Ascending aorta (tissue), 2 donors: Measurements from ENCODE around the gene DNAJC7. TPM values are rescaled to one million over a fixed set of nuclear protein-coding genes. Genes with fewer than 3 reads are reported as not detected.

Source experiments
- DNase-seq, 2 donors: peaks; one replicate each; pipeline ENCODE4 v3.0.0-alpha.2; 2019; ENCODE audit warnings: low spot score in 2 of 2
- H3K27ac ChIP-seq, 2 donors: fragments of 200-600 bp; sonication (generic); one replicate each; pipeline ENCODE4 v1.5.1; 2016 to 2017; ENCODE audit warnings: mild to moderate bottlenecking in 1 of 2
- H3K27me3 ChIP-seq: fragments of 200-600 bp; sonication (generic); one replicate; pipeline ENCODE4 v1.5.1; 2017
- H3K36me3 ChIP-seq, 2 donors: fragments of 200-600 bp; sonication (generic); one replicate each; pipeline ENCODE4 v1.5.1; 2016
- H3K4me1 ChIP-seq, 2 donors: fragments of 200-600 bp; sonication (generic); one replicate each; pipeline ENCODE4 v1.5.1; 2016 to 2017; ENCODE audit warnings: mild to moderate bottlenecking in 1 of 2
- H3K4me3 ChIP-seq, 2 donors: fragments of 200-600 bp; sonication (generic); one replicate each; pipeline ENCODE4 v1.5.1; 2016 to 2017; ENCODE audit warnings: mild to moderate bottlenecking in 1 of 2
- H3K9me3 ChIP-seq, 2 donors: fragments of 200-600 bp; sonication (generic); one replicate each; pipeline ENCODE4 v1.5.1; 2016
- CTCF ChIP-seq, 3 experiments: fragments of 200-600 bp in 2 of 3; fragments of 450-650 bp in 1 of 3; sonication (generic) in 2 of 3; IDR thresholded peaks; one replicate each; pipeline ENCODE4 v1.5.1; 2016 to 2019; ENCODE audit warnings: antibody characterized with exemption in 3 of 3, mild to moderate bottlenecking in 1 of 3, moderate library complexity in 1 of 3
- intact Hi-C: fragments of 100-400 bp; cut with DNase I; formaldehyde crosslinking; loops from one replicate; pipeline ENCODE4 v1.15.1; 2023
- total RNA-seq: library from RNA; depleted of rRNA; stranded (reverse); fragments of >200 nt; gene quantifications from one replicate; pipeline ENCODE4 v1.1.0, GENCODE V29; 2016

The DNAJC7 gene
- total RNA-seq, 1 donor from 2014 or later: 79.7 TPM

GRCh38 chr17:42028791-42029127 lies 11.5 kb upstream of the DNAJC7 start:
- Histone ChIP-seq H3K27me3 (no peaks in the 10 kb centered on the region), H3K27ac (no peak overlapping the region), H3K9me3 (no peaks in the 10 kb centered on the region), H3K4me1 (peaks cover 0 to 11% of the 10 kb centered on the region in 2 donors), H3K36me3 (peaks cover 6% of the 10 kb centered on the region in 2 donors), H3K4me3 (no peak overlapping the region)
- intact Hi-C loops: loop anchor here (10.0 kb wide), 1 partner anchor 1884 kb away; the partner anchor contains the start of gene CASC3
- TF ChIP-seq CTCF (IDR thresholded peaks at IDR 0.05): no peak
- no peak for DNase-seq

- intact Hi-C loops: loop anchor here (10.0 kb wide), 1 partner anchor 1883 kb away; the partner anchor contains the start of gene CASC3
- Histone ChIP-seq H3K4me3 (no peak overlapping the region), H3K36me3 (peaks cover 11 to 12% of the 10 kb centered on the region in 2 donors), H3K27me3 (no peaks in the 10 kb centered on the region), H3K9me3 (no peaks in the 10 kb centered on the region), H3K4me1 (peaks cover 0 to 11% of the 10 kb centered on the region in 2 donors), H3K27ac (no peak overlapping the region)
- DNase-seq: no peak
- no peak for TF ChIP-seq CTCF (IDR thresholded peaks at IDR 0.05)
Observed at GRCh38 chr17:42027961-42028790, 10.9 kb upstream of the DNAJC7 start.

- Histone ChIP-seq H3K36me3 (peaks cover 18% of the 10 kb centered on the region in 2 donors), H3K27ac (no peak overlapping the region), H3K4me3 (no peak overlapping the region), H3K4me1 (peaks cover 0 to 11% of the 10 kb centered on the region in 2 donors), H3K9me3 (no peaks in the 10 kb centered on the region), H3K27me3 (no peaks in the 10 kb centered on the region)
- intact Hi-C loops: loop anchor here (10.0 kb wide), 1 partner anchor 1883 kb away; the partner anchor contains the start of gene CASC3
- DNase-seq: no peak
- TF ChIP-seq CTCF (IDR thresholded peaks at IDR 0.05): no peak
Observed at GRCh38 chr17:42027590-42027889, 10.3 kb upstream of the DNAJC7 start.

- DNase-seq: no peak
- H3K36me3 ChIP-seq: peaks cover 23% of the 10 kb centered on the region in 2 donors
- no peak overlapping the region for H3K27ac ChIP-seq
- H3K4me1 ChIP-seq: peaks cover 0 to 11% of the 10 kb centered on the region in 2 donors
- intact Hi-C loops: loop anchor here (10.0 kb wide), 1 partner anchor 1882 kb away; the partner anchor contains the start of gene CASC3
- no peak overlapping the region for H3K4me3 ChIP-seq
- no peak for TF ChIP-seq CTCF (IDR thresholded peaks at IDR 0.05)
- no peaks in the 10 kb centered on the region for H3K27me3 ChIP-seq
- H3K9me3 ChIP-seq: no peaks in the 10 kb centered on the region
Observed at GRCh38 chr17:42026857-42027589, 9.8 kb upstream of the DNAJC7 start.

GRCh38 chr17:42025936-42026335 lies 8.7 kb upstream of the DNAJC7 start:
- no peak for TF ChIP-seq CTCF (IDR thresholded peaks at IDR 0.05)
- H3K4me1 ChIP-seq: peaks cover 0 to 13% of the 10 kb centered on the region in 2 donors
- peaks cover 24 to 28% of the 10 kb centered on the region in 2 donors for H3K36me3 ChIP-seq
- no peaks in the 10 kb centered on the region for H3K9me3 ChIP-seq
- H3K27ac ChIP-seq: no peak overlapping the region
- no peak for DNase-seq
- intact Hi-C loops: loop anchor here (1.0 to 10.0 kb wide), 2 partner anchors 90 to 1881 kb away; partner anchors contain the start of gene CASC3
- H3K27me3 ChIP-seq: no peaks in the 10 kb centered on the region
- no peak overlapping the region for H3K4me3 ChIP-seq
